Stimulated activated CD8-positive, alpha-beta memory T cell treated with anti-CD3 and anti-CD28 coated beads, Interleukin-4, amount 100 ng/mL, for 48 hours (primary cell): ENCODE data around the gene PDE3A.
"Not testable (repeated sequence)": the region's sequence is repeated elsewhere in the genome, so short reads cannot be mapped to it uniquely, and the experiment has no call there.

ENCODE experiments used
- DNase-seq: peaks from one replicate; pipeline ENCODE4 v3.0.0-alpha.2; 2020

PDE3A gene

DNA sequence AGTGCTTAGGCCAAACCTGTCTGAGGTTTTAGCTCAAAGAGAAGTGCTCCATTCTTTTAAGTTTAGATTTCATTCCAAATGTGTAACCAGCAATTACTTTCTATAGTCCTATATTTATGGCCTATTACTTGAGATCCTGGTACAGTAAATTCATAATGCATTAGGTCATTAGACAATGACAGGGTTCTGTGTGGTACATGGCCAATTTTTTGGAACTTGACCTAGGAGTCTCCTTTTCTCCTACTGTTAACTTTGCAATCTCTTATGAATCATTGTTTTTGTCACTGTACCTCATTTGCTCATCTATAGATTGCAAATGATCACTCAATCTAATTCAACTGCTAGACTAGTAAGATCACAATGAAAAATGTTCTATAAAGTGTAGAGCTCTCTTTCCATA is 136.7 kb downstream of the PDE3A start:
- DNase-seq = no peak

DNA sequence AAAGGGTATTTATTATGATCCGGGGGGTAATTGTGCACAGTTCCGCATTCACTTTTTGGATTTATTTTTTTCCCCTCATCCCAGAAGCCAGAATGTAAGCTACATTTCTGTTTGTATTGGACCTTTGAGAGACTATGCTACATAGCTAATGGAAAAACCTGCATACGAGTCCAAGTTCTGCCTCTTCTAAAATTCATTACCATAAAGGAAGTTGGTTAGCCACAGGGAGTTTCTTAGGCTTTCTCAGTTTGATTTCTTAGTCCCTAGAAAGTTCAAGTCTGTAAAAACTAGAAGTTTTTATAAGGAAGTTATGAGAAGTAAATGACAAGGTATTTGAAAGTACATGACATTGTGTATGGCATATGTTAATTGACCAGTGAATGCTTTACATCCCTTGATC is 138.7 kb downstream of the PDE3A start:
- DNase-seq = no peak

- DNase-seq = no peak
Measured at GRCh38 chr12:20507711-20508110, 139.4 kb downstream of the PDE3A start.

DNA sequence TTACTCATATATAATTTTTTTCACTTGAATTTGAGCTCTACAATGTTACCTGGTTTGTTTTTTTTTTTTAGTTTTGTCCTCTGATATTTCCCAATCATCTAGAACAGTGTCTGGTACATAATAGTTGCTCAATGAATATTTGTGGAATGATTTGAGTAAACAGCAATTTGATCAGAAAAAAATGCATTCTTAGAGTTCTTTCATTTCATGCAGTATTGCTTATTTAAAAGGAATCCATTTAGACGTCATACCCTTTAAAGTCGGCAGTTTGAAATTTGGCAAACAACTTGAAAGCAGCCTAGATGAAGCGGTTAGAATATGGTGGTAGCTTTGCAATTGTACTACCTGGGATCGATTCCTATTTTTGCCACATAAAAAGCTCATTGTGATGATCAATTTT is 140.0 kb downstream of the PDE3A start:
- DNase-seq = no peak

DNA sequence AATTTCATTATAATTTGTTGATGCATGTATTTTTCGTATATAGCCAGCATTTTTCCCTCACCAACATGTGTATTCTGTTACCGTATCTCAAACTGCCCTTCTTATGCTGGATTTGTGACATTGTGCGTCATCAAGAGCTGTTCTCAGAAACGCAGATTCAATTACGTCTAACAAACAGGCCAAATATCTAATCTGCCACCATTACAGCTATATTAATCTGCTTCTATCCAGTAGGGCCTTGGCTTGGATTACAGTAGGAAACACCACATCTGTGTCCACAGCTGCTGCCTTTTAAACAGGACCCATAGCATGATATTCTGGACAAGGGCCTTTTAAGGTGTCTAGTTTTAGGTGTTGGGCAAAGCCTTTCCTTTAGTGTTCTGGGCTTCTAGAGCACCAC is 140.6 kb downstream of the PDE3A start:
- DNase-seq = no peak

DNA sequence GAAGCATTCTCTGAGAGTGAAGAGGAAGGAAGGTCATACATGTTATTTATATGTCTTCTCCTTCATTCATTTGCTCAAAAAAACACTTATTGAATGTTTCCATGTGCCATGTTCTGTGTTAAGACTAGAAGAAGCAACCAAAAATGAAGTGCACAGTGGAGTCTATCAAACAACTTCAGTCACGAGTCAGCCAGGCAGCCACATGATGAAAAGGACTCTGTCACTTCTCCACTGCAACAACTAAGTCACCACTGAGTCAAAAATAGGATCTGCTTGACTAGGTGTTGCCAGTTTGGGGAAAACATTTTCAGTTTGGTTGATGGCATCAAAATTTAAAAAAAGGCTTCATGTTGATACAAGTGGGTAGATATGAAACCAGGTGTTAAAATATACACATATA is 142.5 kb downstream of the PDE3A start:
- DNase-seq = no peak

GRCh38 chr12:20513189-20513588 is 144.9 kb downstream of the PDE3A start:
- DNase-seq = no peak

DNA sequence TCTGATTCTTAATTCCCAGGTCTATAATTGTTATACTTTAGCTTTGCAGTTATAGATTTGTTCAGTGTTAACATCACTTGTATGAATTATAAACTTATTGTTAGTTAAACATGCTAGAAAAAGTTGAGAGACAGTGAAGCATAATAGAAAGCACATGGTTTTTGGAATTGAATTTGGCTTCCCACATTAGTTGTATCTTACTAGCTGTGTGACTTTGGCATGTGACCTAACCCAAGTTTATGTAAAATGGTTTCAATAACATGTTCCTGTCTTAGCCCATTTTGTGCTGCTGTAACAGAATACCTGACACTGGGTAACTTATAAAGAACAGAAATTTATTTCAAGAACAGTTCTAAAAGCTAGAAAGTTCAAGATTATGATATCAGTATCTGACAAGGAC is 146.3 kb downstream of the PDE3A start:
- DNase-seq = no peak

- no peak for DNase-seq
Measured at GRCh38 chr12:20520532-20520931, 152.2 kb downstream of the PDE3A start.

- DNase-seq = no peak
Measured at GRCh38 chr12:20523658-20524057, 155.3 kb downstream of the PDE3A start.

DNA sequence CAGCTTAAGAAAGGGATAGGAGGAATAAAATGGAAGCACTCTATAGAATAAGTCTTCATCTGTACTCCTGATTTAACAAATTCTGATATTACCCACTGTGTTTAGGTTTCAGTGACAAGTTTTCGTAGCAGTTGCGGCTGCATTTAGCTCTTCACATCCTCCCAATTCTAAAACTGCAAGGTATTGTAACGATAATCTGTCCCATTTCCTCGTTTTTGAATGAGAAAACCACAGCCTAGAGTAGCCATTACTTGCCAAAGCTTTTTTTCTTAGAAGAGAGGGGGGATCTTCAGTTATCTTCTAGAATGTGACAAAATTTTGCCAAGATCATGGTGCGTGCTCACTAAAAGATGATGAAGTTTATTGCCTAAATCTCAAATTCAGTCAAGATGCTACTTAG is 155.8 kb downstream of the PDE3A start:
- DNase-seq = no peak

DNA sequence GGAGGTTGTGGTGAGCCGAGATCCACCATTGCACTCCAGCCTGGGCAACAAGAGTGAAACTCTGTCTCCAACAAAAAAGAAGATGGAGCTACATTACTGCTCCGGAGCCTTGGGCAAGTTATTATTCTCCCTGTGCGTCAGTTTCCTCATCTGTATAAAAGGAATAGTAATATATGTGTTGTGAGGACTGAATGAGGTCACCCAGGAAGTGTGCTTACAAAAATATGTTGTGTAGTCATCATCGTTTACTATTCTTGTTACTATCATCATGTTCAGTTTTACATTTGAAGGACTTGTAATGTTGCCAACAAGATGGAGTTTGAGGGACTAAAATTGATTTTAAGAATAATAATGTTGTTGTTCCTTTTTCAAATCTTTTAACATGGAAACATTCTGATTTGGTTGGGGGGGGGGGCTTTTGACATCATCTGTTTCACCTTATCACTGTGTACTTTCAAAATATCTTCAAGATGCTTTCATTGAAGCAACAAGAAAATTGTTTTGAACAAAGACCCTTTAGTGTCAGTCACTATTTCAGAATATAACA is 156.8 kb downstream of the PDE3A start:
- DNase-seq = no peak

DNA sequence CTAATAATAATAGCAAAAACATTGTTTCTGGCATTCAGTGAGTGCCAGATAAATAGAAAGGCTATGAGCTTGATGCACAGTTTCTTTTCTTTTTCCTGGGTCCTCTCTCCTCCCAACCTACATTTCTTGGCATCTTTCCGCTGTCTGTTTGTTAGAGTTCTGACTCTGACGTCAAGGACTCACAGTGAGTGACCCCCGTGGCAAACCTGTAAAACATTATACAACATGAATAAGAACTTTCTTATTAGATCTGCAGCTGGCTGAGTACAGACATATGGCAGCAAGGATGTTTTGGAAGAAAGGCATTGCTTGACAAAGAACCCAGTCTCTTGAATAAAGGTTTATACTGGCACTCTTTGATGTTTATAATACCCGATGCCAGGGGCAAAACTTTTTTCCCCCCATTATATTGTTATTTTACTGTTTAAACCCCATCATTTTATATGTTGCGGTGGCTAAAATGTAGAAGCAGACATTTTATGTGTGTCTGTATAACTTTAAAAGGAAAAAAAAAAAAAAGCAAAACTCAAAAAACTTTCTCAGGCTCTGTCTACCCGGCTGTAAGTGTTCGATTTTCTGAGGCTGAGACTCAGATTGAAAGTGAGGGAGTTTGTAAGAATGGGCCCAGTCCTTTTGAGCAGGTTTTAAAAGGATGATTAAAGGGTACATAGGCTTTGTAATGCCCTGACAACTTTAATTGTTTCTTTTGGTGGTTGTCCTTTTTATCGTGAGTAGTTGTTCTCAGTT is 159.3 kb downstream of the PDE3A start:
- DNase-seq = no peak

DNA sequence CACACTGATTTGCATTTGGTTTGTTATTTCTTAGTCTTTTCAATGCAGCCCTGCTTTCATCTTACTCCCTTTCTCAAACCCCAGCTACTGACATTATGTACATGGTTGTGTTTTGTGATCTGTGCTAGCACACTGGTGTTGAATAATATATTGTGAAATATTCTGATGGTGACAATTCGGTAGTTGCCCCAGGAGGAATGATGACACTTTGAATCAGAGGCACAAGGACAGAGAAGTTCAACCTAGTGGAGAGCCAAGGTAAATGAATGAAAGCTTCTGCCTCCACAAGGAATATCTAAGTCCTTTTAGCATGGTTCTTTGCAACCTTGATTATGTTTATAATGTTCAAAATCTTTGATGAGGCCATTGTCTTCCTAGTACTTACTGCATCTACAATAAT is 159.9 kb downstream of the PDE3A start:
- no peak for DNase-seq

DNA sequence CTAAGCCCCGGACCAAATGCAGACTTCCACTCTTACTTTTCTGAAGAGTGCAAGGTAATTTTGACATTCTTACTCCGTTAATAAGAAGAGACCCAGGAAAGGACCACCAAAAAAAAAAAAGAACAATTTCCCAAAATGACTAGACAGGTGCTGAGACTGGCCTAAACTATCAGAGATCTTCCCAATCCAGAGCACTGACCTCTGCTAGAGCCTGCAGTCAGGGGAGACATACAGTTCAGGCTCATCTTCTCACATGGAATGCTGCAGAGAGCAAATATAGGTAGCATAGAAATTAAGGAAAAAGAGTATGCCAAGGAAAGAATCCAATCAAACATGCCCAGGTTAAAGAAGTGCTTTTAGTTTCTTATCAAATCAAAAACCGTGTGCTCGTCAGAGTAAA is 177.9 kb downstream of the PDE3A start:
- DNase-seq = no peak

- DNase-seq = no peak
Measured at GRCh38 chr12:20547816-20548575, 179.7 kb downstream of the PDE3A start.

DNA sequence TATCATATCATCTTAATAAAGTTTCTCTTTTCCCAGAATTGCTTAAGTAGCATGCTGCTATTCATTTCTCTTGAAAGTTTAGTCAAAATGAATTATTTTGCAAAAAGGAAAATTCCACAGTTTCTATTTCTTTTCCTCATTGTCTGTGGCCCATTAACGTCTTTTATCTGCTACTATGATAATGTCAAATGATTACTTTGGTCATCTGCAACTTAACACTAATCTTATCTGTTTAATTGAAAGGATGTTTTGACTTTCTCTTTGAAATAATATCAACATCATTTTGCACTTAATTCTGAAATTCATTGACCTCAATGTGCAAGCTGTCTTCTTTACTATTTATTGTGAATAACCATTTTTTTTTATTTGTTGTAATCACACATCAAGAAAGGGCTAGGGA is 180.3 kb downstream of the PDE3A start:
- DNase-seq = no peak

GRCh38 chr12:20549108-20549719 is 180.9 kb downstream of the PDE3A start:
- DNase-seq = no peak

DNA sequence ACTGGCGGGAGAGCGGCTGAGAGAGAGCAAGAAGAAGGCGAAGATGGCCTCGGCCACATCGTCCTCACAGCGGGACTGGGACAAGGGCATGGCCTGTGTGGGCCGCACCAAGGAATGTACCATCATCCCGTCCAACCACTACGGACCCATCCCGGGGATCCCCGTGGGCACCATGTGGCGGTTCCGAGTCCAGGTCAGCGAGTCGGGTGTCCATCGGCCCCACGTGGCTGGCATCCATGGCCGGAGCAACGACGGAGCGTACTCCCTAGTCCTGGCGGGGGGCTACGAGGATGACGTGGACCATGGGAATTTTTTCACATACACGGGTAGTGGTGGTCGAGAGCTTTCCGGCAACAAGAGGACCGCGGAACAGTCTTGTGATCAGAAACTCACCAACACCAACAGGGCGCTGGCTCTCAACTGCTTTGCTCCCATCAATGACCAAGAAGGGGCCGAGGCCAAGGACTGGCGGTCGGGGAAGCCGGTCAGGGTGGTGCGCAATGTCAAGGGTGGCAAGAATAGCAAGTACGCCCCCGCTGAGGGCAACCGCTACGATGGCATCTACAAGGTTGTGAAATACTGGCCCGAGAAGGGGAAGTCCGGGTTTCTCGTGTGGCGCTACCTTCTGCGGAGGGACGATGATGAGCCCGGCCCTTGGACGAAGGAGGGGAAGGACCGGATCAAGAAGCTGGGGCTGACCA is 183.6 kb downstream of the PDE3A start:
- DNase-seq = not testable (repeated sequence)

- not testable (repeated sequence) for DNase-seq
Measured at GRCh38 chr12:20552586-20552985, 184.2 kb downstream of the PDE3A start.

GRCh38 chr12:20555015-20555414 is 186.7 kb downstream of the PDE3A start:
- no peak for DNase-seq

- no peak for DNase-seq
Measured at GRCh38 chr12:20555771-20556170, 187.4 kb downstream of the PDE3A start.

GRCh38 chr12:20557096-20557495 is 188.8 kb downstream of the PDE3A start:
- no peak for DNase-seq
